ENCODE measurements around the gene LRRC26.
A peak's percentile ranks its signal among the peaks of the same experiment; 100 is the strongest.

LRRC26 gene

GRCh38 chr9:137165250-137165836 is 4.5 kb downstream of the LRRC26 start:
- Histone ChIP-seq H3K9me3 (ENCODE audit: control insufficient read depth in 2 of 2, low read length in 2 of 2) (no peaks in the 10 kb centered on the region), H3K9ac (ENCODE audit: low read length in 2 of 2) (no peak overlapping the region), H3K4me1 (ENCODE audit: control insufficient read depth, insufficient read depth, low read length) (peaks cover 38% of the 10 kb centered on the region), H3K27ac (ENCODE audit: low read length) (no peak overlapping the region), H3K36me3 (ENCODE audit: control insufficient read depth in 2 of 2, insufficient read depth in 2 of 2, low read length in 2 of 2) (no peaks in the 10 kb centered on the region), H3K27me3 (ENCODE audit: control insufficient read depth in 1 of 2, insufficient read depth in 2 of 2, low read length in 2 of 2) (peaks cover 45 to 90% of the 10 kb centered on the region in 2 donors), H3K4me3 (ENCODE audit: low read length in 2 of 2) (no peak overlapping the region)

DNA sequence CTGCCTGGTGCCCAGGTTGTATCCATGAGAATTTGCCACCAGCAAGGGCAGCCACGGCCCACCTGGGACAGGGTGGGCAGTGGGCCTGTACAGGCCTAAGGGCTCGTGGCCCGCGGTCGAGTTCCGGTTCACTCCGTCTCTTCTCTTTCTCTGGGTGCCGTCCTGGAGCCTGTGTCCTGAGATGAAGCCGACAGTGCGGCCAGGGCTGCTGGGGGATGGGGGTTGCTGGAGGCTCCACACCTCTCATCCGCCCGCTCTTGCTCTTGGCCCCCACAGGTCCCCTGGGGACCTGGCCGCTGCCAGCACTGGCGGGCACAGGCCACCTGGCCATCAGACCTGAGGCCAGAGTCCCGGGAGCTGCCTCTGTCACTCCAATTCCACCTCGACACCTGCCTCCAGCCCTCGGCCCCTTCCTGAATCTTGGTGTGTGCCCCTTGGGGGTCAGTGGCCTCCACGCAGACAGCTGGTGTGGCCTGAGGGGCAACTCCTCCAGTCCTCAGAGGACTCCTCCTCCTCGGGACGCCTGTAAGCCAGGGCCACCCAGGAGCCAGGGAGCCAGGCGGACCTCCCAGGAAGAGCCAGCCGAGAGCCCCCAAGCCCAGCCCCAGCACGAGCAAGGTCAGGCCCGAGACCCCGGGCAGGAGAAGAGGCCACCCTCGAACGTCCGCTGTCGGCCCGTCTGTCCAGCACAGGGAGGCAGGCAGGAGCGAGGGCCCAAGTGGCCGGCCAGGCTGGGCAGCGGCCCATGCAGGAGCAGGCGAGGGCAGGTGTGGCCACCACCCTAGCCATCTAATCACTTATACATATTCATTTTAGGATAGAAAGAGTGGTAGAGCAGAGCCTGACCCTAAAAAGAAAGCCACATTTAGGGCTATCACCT is 5.2 kb downstream of the LRRC26 start:
- Histone ChIP-seq H3K4me3 (ENCODE audit: low read length in 2 of 2) (no peak overlapping the region), H3K9me3 (ENCODE audit: control insufficient read depth in 2 of 2, low read length in 2 of 2) (no peaks in the 10 kb centered on the region), H3K27me3 (ENCODE audit: control insufficient read depth in 1 of 2, insufficient read depth in 2 of 2, low read length in 2 of 2) (peaks cover 49 to 86% of the 10 kb centered on the region in 2 donors), H3K9ac (ENCODE audit: low read length in 2 of 2) (no peak overlapping the region), H3K4me1 (ENCODE audit: control insufficient read depth, insufficient read depth, low read length) (peaks cover 32% of the 10 kb centered on the region), H3K27ac (ENCODE audit: low read length) (no peak overlapping the region), H3K36me3 (ENCODE audit: control insufficient read depth in 2 of 2, insufficient read depth in 2 of 2, low read length in 2 of 2) (no peaks in the 10 kb centered on the region)

DNA sequence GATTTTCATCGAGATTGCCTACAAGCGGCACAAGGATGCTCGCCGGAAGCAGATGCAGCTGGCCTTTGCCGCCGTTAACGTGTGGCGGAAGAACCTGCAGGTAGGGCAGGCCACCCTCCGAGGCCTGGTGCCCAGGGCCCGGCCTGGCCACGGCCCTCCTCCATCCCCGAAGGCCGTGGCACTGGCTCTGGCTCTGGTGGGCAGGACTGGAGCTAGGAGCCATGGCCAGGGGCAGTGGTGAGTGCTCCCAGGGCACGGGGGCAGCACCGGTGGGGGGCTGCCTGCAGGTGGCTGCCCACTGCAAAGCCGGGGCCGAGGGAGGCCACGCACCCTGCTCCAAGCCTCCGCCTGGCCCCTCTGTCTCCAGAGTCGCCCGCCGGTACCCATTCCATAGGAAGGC is 6.0 kb downstream of the LRRC26 start:
- H3K27me3 ChIP-seq (ENCODE audit: control insufficient read depth in 1 of 2, insufficient read depth in 2 of 2, low read length in 2 of 2), result peaks cover 57 to 87% of the 10 kb centered on the region in 2 donors
- H3K4me1 ChIP-seq (ENCODE audit: control insufficient read depth, insufficient read depth, low read length), result peaks cover 24% of the 10 kb centered on the region
- no peak overlapping the region for H3K9ac ChIP-seq (ENCODE audit: low read length in 2 of 2)
- no peaks in the 10 kb centered on the region for H3K36me3 ChIP-seq (ENCODE audit: control insufficient read depth in 2 of 2, insufficient read depth in 2 of 2, low read length in 2 of 2)
- H3K27ac ChIP-seq (ENCODE audit: low read length), result no peak overlapping the region
- H3K4me3 ChIP-seq (ENCODE audit: low read length in 2 of 2), result no peak overlapping the region
- H3K9me3 ChIP-seq (ENCODE audit: control insufficient read depth in 2 of 2, low read length in 2 of 2), result no peaks in the 10 kb centered on the region

DNA sequence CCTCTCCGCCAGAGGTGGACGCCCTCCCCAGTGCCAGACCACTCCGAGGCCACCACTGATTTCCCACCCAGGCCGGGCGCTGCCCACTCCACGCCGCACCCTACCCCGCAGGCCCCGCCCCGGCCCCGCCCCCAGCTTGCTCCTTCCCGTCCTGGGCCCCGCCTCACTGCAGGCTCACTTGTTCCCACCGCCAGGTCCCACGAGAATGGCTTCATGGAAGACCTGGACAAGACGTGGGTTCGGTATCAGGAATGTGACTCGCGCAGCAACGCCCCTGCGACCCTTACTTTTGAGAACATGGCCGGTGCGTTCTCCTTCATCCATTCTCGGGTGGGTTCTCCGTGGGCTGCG is 6.5 kb downstream of the LRRC26 start:
- Histone ChIP-seq H3K9me3 (ENCODE audit: control insufficient read depth in 2 of 2, low read length in 2 of 2) (no peaks in the 10 kb centered on the region), H3K27ac (ENCODE audit: low read length) (no peak overlapping the region), H3K27me3 (ENCODE audit: control insufficient read depth in 1 of 2, insufficient read depth in 2 of 2, low read length in 2 of 2) (peaks cover 61 to 88% of the 10 kb centered on the region in 2 donors), H3K4me1 (ENCODE audit: control insufficient read depth, insufficient read depth, low read length) (peaks cover 20% of the 10 kb centered on the region), H3K36me3 (ENCODE audit: control insufficient read depth in 2 of 2, insufficient read depth in 2 of 2, low read length in 2 of 2) (no peaks in the 10 kb centered on the region), H3K9ac (ENCODE audit: low read length in 2 of 2) (no peak overlapping the region), H3K4me3 (ENCODE audit: low read length in 2 of 2) (peak overlapping the region; percentile 35 to 54)

DNA sequence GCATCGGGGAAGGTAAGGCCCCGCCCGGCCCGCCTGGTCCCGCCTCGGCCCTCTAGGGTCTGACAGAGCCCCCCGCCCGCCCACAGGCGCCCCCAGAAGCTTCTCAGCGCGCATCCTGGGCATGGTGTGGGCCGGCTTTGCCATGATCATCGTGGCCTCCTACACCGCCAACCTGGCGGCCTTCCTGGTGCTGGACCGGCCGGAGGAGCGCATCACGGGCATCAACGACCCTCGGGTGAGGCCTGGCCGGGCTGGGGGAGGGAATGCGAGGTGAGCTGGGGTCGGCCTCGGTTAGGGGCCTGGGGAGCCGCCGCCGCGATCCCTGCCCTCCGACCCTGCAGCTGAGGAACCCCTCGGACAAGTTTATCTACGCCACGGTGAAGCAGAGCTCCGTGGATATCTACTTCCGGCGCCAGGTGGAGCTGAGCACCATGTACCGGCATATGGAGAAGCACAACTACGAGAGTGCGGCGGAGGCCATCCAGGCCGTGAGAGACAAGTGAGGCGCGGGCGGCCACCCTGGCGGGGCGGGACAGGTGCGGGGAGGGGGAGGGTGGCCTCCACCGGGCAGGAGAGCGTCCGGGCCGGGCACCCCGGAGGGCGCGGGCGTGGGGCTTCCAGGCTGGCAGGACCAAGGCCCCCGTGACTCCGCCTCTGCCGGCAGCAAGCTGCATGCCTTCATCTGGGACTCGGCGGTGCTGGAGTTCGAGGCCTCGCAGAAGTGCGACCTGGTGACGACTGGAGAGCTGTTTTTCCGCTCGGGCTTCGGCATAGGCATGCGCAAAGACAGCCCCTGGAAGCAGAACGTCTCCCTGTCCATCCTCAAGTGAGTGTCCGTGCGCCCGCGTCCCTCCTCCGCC is 7.1 kb downstream of the LRRC26 start:
- Histone ChIP-seq H3K9ac (ENCODE audit: low read length in 2 of 2) (no peak overlapping the region), H3K27ac (ENCODE audit: low read length) (no peak overlapping the region), H3K4me1 (ENCODE audit: control insufficient read depth, insufficient read depth, low read length) (peaks cover 14% of the 10 kb centered on the region), H3K9me3 (ENCODE audit: control insufficient read depth in 2 of 2, low read length in 2 of 2) (no peaks in the 10 kb centered on the region), H3K4me3 (ENCODE audit: low read length in 2 of 2) (peak overlapping the region; percentile 35 to 54), H3K27me3 (ENCODE audit: control insufficient read depth in 1 of 2, insufficient read depth in 2 of 2, low read length in 2 of 2) (peaks cover 64 to 88% of the 10 kb centered on the region in 2 donors), H3K36me3 (ENCODE audit: control insufficient read depth in 2 of 2, insufficient read depth in 2 of 2, low read length in 2 of 2) (no peaks in the 10 kb centered on the region)

- Histone ChIP-seq H3K9me3 (ENCODE audit: control insufficient read depth in 2 of 2, low read length in 2 of 2) (no peaks in the 10 kb centered on the region), H3K4me1 (ENCODE audit: control insufficient read depth, insufficient read depth, low read length) (peaks cover 11% of the 10 kb centered on the region), H3K27me3 (ENCODE audit: control insufficient read depth in 1 of 2, insufficient read depth in 2 of 2, low read length in 2 of 2) (peaks cover 68 to 88% of the 10 kb centered on the region in 2 donors), H3K36me3 (ENCODE audit: control insufficient read depth in 2 of 2, insufficient read depth in 2 of 2, low read length in 2 of 2) (no peaks in the 10 kb centered on the region), H3K9ac (ENCODE audit: low read length in 2 of 2) (no peak overlapping the region), H3K27ac (ENCODE audit: low read length) (no peak overlapping the region), H3K4me3 (ENCODE audit: low read length in 2 of 2) (no peak overlapping the region)
Observed at GRCh38 chr9:137161558-137162486, 8.0 kb downstream of the LRRC26 start.

GRCh38 chr9:137160716-137161557 is 8.9 kb downstream of the LRRC26 start:
- H3K4me3 ChIP-seq (ENCODE audit: low read length in 2 of 2), result no peak overlapping the region
- H3K27ac ChIP-seq (ENCODE audit: low read length), result no peak overlapping the region
- no peaks in the 10 kb centered on the region for H3K9me3 ChIP-seq (ENCODE audit: control insufficient read depth in 2 of 2, low read length in 2 of 2)
- peaks cover 67 to 88% of the 10 kb centered on the region in 2 donors for H3K27me3 ChIP-seq (ENCODE audit: control insufficient read depth in 1 of 2, insufficient read depth in 2 of 2, low read length in 2 of 2)
- no peaks in the 10 kb centered on the region for H3K36me3 ChIP-seq (ENCODE audit: control insufficient read depth in 2 of 2, insufficient read depth in 2 of 2, low read length in 2 of 2)
- H3K4me1 ChIP-seq (ENCODE audit: control insufficient read depth, insufficient read depth, low read length), result peaks cover 16% of the 10 kb centered on the region
- no peak overlapping the region for H3K9ac ChIP-seq (ENCODE audit: low read length in 2 of 2)

GRCh38 chr9:137160054-137160425 is 9.8 kb downstream of the LRRC26 start:
- no peak overlapping the region for H3K27ac ChIP-seq (ENCODE audit: low read length)
- H3K4me1 ChIP-seq (ENCODE audit: control insufficient read depth, insufficient read depth, low read length), result peaks cover 16% of the 10 kb centered on the region
- H3K27me3 ChIP-seq (ENCODE audit: control insufficient read depth in 1 of 2, insufficient read depth in 2 of 2, low read length in 2 of 2), result peaks cover 66 to 88% of the 10 kb centered on the region in 2 donors
- no peak overlapping the region for H3K4me3 ChIP-seq (ENCODE audit: low read length in 2 of 2)
- no peaks in the 10 kb centered on the region for H3K36me3 ChIP-seq (ENCODE audit: control insufficient read depth in 2 of 2, insufficient read depth in 2 of 2, low read length in 2 of 2)
- no peak overlapping the region for H3K9ac ChIP-seq (ENCODE audit: low read length in 2 of 2)
- H3K9me3 ChIP-seq (ENCODE audit: control insufficient read depth in 2 of 2, low read length in 2 of 2), result no peaks in the 10 kb centered on the region

- Histone ChIP-seq H3K9ac (ENCODE audit: low read length in 2 of 2) (no peak overlapping the region), H3K4me1 (ENCODE audit: control insufficient read depth, insufficient read depth, low read length) (peaks cover 16% of the 10 kb centered on the region), H3K27me3 (ENCODE audit: control insufficient read depth in 1 of 2, insufficient read depth in 2 of 2, low read length in 2 of 2) (peaks cover 60 to 83% of the 10 kb centered on the region in 2 donors), H3K36me3 (ENCODE audit: control insufficient read depth in 2 of 2, insufficient read depth in 2 of 2, low read length in 2 of 2) (no peaks in the 10 kb centered on the region), H3K9me3 (ENCODE audit: control insufficient read depth in 2 of 2, low read length in 2 of 2) (no peaks in the 10 kb centered on the region), H3K27ac (ENCODE audit: low read length) (no peak overlapping the region), H3K4me3 (ENCODE audit: low read length in 2 of 2) (no peak overlapping the region)
Observed at GRCh38 chr9:137159105-137160053, 10.5 kb downstream of the LRRC26 start.

Measured in stomach smooth muscle (tissue), 2 donors.